Activated naive CD4-positive, alpha-beta T cell treated with anti-CD3 and anti-CD28 coated beads, Interleukin-2, amount 50 U/mL, for 24 hours (primary cell): ENCODE results near the gene FLAD1.

Experiments
- H3K27ac Mint-ChIP-seq: one replicate; pipeline ENCODE4 v1.8.0; 2021; ENCODE audit warnings: mild to moderate bottlenecking, mixed read lengths
- H3K27me3 Mint-ChIP-seq: one replicate; pipeline ENCODE4 v1.8.0; 2021; ENCODE audit warnings: mixed read lengths
- H3K36me3 Mint-ChIP-seq: one replicate; pipeline ENCODE4 v1.8.0; 2021; ENCODE audit warnings: mixed read lengths
- H3K4me1 Mint-ChIP-seq: one replicate; pipeline ENCODE4 v1.8.0; 2021; ENCODE audit warnings: mixed read lengths
- H3K4me3 Mint-ChIP-seq: one replicate; pipeline ENCODE4 v1.8.0; 2021; ENCODE audit warnings: mild to moderate bottlenecking, mixed read lengths
- H3K9me3 Mint-ChIP-seq: one replicate; pipeline ENCODE4 v1.8.0; 2021; ENCODE audit warnings: mixed read lengths

FLAD1 gene

GRCh38 chr1:154982897-154983648, at the start of gene FLAD1:
Gene FLAD1 (plus strand): TSS chr1:154983344. CDS start chr1:154983695, 351 bp downstream.
- Mint-ChIP-seq H3K9me3 (no peaks in the 10 kb centered on the region), H3K4me3 (no peak within 1 kb of the TSS), H3K27me3 (no peaks in the 10 kb centered on the region), H3K27ac (peak within 1 kb of the TSS; percentile 41), H3K4me1 (peaks cover 13% of the 10 kb centered on the region), H3K36me3 (peaks cover 2% of the 10 kb centered on the region)

GRCh38 chr1:154934358-154934948, 48.7 kb upstream of the FLAD1 start:
- Mint-ChIP-seq H3K4me3 (peak overlapping the region; percentile 1), H3K27me3 (no peaks in the 10 kb centered on the region), H3K36me3 (peaks cover 5% of the 10 kb centered on the region), H3K9me3 (no peaks in the 10 kb centered on the region), H3K27ac (no peak overlapping the region), H3K4me1 (peaks cover 33% of the 10 kb centered on the region)

- Mint-ChIP-seq H3K9me3 (no peaks in the 10 kb centered on the region), H3K27me3 (no peaks in the 10 kb centered on the region), H3K4me1 (peaks cover 44% of the 10 kb centered on the region), H3K4me3 (peak overlapping the region; percentile 98), H3K36me3 (peaks cover 2% of the 10 kb centered on the region), H3K27ac (peak overlapping the region; percentile 98)
These were observed 47.2 kb upstream of the FLAD1 start for GRCh38 chr1:154935749-154936554.

- no peaks in the 10 kb centered on the region for H3K9me3 Mint-ChIP-seq
- H3K4me3 Mint-ChIP-seq = peak within 1 kb of the TSS; percentile 98
- H3K4me1 Mint-ChIP-seq = peaks cover 48% of the 10 kb centered on the region
- H3K27ac Mint-ChIP-seq = peak within 1 kb of the TSS; percentile 98
- H3K36me3 Mint-ChIP-seq = peaks cover 2% of the 10 kb centered on the region
- no peaks in the 10 kb centered on the region for H3K27me3 Mint-ChIP-seq
These were observed 46.5 kb upstream of the FLAD1 start, which contains the start of gene PMVK for GRCh38 chr1:154936555-154937084. Gene PMVK (minus strand): TSS chr1:154936719. CDS start chr1:154936685, 34 bp downstream.

GRCh38 chr1:154937085-154937987, 45.8 kb upstream of the FLAD1 start:
- peaks cover 50% of the 10 kb centered on the region for H3K4me1 Mint-ChIP-seq
- peaks cover 2% of the 10 kb centered on the region for H3K36me3 Mint-ChIP-seq
- no peaks in the 10 kb centered on the region for H3K9me3 Mint-ChIP-seq
- H3K27ac Mint-ChIP-seq = peak overlapping the region; percentile 98
- H3K4me3 Mint-ChIP-seq = peak overlapping the region; percentile 98
- no peaks in the 10 kb centered on the region for H3K27me3 Mint-ChIP-seq

- H3K27ac Mint-ChIP-seq = peak overlapping the region; percentile 98
- H3K4me1 Mint-ChIP-seq = peaks cover 56% of the 10 kb centered on the region
- H3K4me3 Mint-ChIP-seq = peak overlapping the region; percentile 98
- H3K9me3 Mint-ChIP-seq = no peaks in the 10 kb centered on the region
- peaks cover 2% of the 10 kb centered on the region for H3K36me3 Mint-ChIP-seq
- no peaks in the 10 kb centered on the region for H3K27me3 Mint-ChIP-seq
These were observed 45.2 kb upstream of the FLAD1 start for GRCh38 chr1:154937988-154938386.

- H3K4me3 Mint-ChIP-seq = peak overlapping the region; percentile 68
- peaks cover 2% of the 10 kb centered on the region for H3K36me3 Mint-ChIP-seq
- no peaks in the 10 kb centered on the region for H3K9me3 Mint-ChIP-seq
- peaks cover 62% of the 10 kb centered on the region for H3K4me1 Mint-ChIP-seq
- no peaks in the 10 kb centered on the region for H3K27me3 Mint-ChIP-seq
- H3K27ac Mint-ChIP-seq = peak overlapping the region; percentile 37
These were observed 44.3 kb upstream of the FLAD1 start for GRCh38 chr1:154938604-154939399.

GRCh38 chr1:154940213-154940560, 43.0 kb upstream of the FLAD1 start:
- Mint-ChIP-seq H3K4me3 (no peak overlapping the region), H3K9me3 (no peaks in the 10 kb centered on the region), H3K36me3 (peaks cover 2% of the 10 kb centered on the region), H3K27ac (peak overlapping the region; percentile 83), H3K4me1 (peaks cover 63% of the 10 kb centered on the region), H3K27me3 (no peaks in the 10 kb centered on the region)

GRCh38 chr1:154940651-154941194, 42.4 kb upstream of the FLAD1 start:
- no peaks in the 10 kb centered on the region for H3K9me3 Mint-ChIP-seq
- H3K36me3 Mint-ChIP-seq = peaks cover 2% of the 10 kb centered on the region
- peak overlapping the region; percentile 55 for H3K4me3 Mint-ChIP-seq

GRCh38 chr1:154941333-154942013, 41.7 kb upstream of the FLAD1 start:
- Mint-ChIP-seq H3K27ac (peak overlapping the region; percentile 46), H3K9me3 (no peaks in the 10 kb centered on the region), H3K4me3 (no peak overlapping the region), H3K36me3 (peaks cover 4% of the 10 kb centered on the region), H3K27me3 (no peaks in the 10 kb centered on the region), H3K4me1 (peaks cover 58% of the 10 kb centered on the region)

More at GRCh38 chr1:154940651-154941194, 42.4 kb upstream of the FLAD1 start:
- Mint-ChIP-seq H3K27me3 (no peaks in the 10 kb centered on the region), H3K27ac (peak overlapping the region; percentile 83), H3K4me1 (peaks cover 61% of the 10 kb centered on the region)

- H3K4me3 Mint-ChIP-seq = no peak overlapping the region
- H3K4me1 Mint-ChIP-seq = peaks cover 46% of the 10 kb centered on the region
- peaks cover 7% of the 10 kb centered on the region for H3K36me3 Mint-ChIP-seq
- peak overlapping the region; percentile 80 for H3K27ac Mint-ChIP-seq
- no peaks in the 10 kb centered on the region for H3K9me3 Mint-ChIP-seq
- no peaks in the 10 kb centered on the region for H3K27me3 Mint-ChIP-seq
These were observed 39.3 kb upstream of the FLAD1 start for GRCh38 chr1:154943649-154944400.

GRCh38 chr1:154944401-154945159, 38.6 kb upstream of the FLAD1 start:
- Mint-ChIP-seq H3K4me1 (peaks cover 46% of the 10 kb centered on the region), H3K9me3 (no peaks in the 10 kb centered on the region), H3K36me3 (peaks cover 7% of the 10 kb centered on the region), H3K27ac (no peak overlapping the region), H3K4me3 (no peak overlapping the region), H3K27me3 (no peaks in the 10 kb centered on the region)
